IgD-negative memory B cell (primary cell): Measurements from ENCODE around the gene PDZRN3. TPM values are rescaled to one million over a fixed set of nuclear protein-coding genes. Genes with fewer than 3 reads are reported as not detected.

ENCODE experiments used
- H3K27ac Mint-ChIP-seq, 3 donors: one replicate each; pipeline ENCODE4 v1.8.0; 2020 to 2022; ENCODE audit warnings: mild to moderate bottlenecking in 3 of 3, mixed read lengths in 3 of 3, moderate library complexity in 1 of 3
- H3K27me3 Mint-ChIP-seq: one replicate; pipeline ENCODE4 v1.8.0; 2021; ENCODE audit warnings: mixed read lengths
- H3K36me3 Mint-ChIP-seq: one replicate; pipeline ENCODE4 v1.8.0; 2020; ENCODE audit warnings: mild to moderate bottlenecking, mixed read lengths
- H3K4me1 Mint-ChIP-seq, 3 donors: one replicate each; pipeline ENCODE4 v1.8.0; 2020 to 2022; ENCODE audit warnings: mixed read lengths in 3 of 3, mild to moderate bottlenecking in 1 of 3
- H3K4me3 Mint-ChIP-seq, 4 donors: one replicate each; pipeline ENCODE4 v1.8.0; 2020 to 2022; ENCODE audit warnings: mild to moderate bottlenecking in 4 of 4, mixed read lengths in 4 of 4, moderate library complexity in 3 of 4
- H3K9me3 Mint-ChIP-seq, 3 donors: one replicate each; pipeline ENCODE4 v1.8.0; 2020 to 2021; ENCODE audit warnings: mixed read lengths in 3 of 3, mild to moderate bottlenecking in 1 of 3
- polyA plus RNA-seq: library from polyadenylated mRNA; unstranded; fragments of 300-500 nt; fragmentation: Illumina TruSeq; gene quantifications from one replicate; pipeline ENCODE4 v1.2.3, GENCODE V29; 2021

PDZRN3 gene
- polyA plus RNA-seq, 1 donor from 2014 or later: not detected

DNA sequence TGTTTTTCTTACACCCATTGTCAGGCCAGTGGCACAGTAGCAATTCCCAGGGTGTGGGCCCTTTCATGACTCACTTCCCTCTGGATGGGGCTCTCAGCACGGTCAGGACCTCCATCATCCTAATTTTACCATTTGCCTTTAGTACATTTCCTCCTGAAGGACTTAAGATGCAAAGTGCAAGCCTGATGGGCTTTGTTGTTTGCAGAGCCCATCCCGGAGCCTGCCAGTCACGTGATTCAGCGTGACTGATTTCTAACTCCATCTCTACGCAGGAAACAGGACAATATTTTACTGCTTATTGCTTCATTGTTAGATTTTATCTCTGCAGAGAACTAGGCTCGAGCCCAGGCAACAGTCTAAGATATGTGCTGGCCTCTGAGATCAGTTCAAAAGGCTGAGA is 223.7 kb downstream of the PDZRN3 start:
- no peak overlapping the region for H3K27ac Mint-ChIP-seq
- peak overlapping the region in 1 of 4 donors; percentile 42 for H3K4me3 Mint-ChIP-seq
- peaks cover 0 to 5% (median 0%) of the 10 kb centered on the region in 3 donors for H3K9me3 Mint-ChIP-seq
- H3K27me3 Mint-ChIP-seq: peaks cover 1% of the 10 kb centered on the region
- H3K4me1 Mint-ChIP-seq: no peaks in the 10 kb centered on the region
- H3K36me3 Mint-ChIP-seq: peaks cover 3% of the 10 kb centered on the region

DNA sequence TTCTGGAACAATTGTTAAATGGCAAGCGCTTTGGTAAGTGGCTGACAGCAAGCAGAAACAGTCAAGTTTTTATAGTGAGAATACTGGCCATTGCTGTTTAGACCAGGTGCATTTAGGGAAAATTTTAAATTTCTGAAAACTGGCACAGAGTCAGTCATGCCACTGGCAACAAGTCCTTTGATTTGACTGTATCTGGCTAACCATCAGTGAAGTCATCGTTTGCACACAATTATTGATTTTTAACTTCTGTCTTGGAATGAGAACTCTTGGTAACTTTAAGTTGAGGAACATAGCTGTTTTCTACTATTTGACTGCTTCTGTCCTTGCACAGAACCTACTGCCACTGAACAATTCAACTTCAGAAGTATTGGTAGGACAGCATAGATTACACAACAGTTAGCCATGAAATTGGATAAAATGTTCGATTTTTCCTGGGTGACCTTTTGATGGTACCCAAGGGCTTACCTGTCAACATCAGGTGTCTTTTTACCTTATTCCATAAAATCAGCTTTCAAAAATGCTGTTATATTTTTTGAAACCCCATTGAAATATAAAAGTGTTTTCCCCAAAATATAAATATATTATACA is 225.0 kb downstream of the PDZRN3 start:
- peaks cover 3% of the 10 kb centered on the region for H3K36me3 Mint-ChIP-seq
- no peaks in the 10 kb centered on the region for H3K4me1 Mint-ChIP-seq
- H3K27me3 Mint-ChIP-seq: peaks cover 1% of the 10 kb centered on the region
- H3K27ac Mint-ChIP-seq: no peak overlapping the region
- peaks cover 0 to 5% (median 0%) of the 10 kb centered on the region in 3 donors for H3K9me3 Mint-ChIP-seq
- no peak overlapping the region for H3K4me3 Mint-ChIP-seq

DNA sequence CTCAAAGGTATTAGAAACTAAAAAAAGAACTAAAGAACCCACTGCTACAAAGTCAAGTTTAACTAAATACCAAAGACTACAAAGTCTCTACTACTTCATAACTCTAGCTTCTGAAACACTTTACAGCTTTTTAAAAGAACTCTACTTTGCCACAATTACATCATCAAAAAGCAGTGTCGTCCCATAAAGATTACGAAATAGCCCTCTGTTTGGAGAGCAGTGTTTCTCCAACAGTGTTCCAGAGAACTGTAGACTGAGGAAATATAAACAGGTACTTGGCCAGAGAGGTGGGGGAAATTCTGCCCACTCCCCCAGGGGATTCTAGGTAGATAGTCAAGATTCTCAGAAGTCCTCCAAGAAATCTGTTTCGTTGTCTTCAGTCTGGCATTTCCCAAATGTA is 225.6 kb downstream of the PDZRN3 start:
- Mint-ChIP-seq H3K27me3 (no peaks in the 10 kb centered on the region), H3K9me3 (peaks cover 0 to 3% (median 0%) of the 10 kb centered on the region in 3 donors), H3K36me3 (peaks cover 3% of the 10 kb centered on the region), H3K4me1 (no peaks in the 10 kb centered on the region), H3K4me3 (no peak overlapping the region), H3K27ac (no peak overlapping the region)

DNA sequence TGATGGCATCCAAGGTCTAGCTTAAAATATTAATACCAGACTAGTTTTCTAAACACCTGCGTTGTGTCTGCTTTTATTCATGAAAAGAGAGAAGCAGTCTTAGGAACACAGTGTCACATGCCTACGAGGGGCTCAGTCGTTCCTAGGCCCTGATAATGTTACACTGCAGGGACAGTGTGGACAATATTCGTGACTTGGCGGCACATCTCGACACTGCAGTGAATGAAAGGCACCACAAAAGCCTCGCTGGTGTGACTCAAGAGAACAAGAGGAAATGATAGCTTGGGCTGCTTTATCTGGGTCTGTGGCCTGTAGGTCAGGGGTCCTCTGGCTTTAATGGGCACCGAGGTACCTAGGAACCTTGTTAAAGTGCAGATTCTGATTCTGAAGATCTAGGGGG is 226.7 kb downstream of the PDZRN3 start:
- H3K4me1 Mint-ChIP-seq: no peaks in the 10 kb centered on the region
- no peaks in the 10 kb centered on the region for H3K27me3 Mint-ChIP-seq
- H3K9me3 Mint-ChIP-seq: peaks cover 0 to under 1% (median 0%) of the 10 kb centered on the region in 3 donors
- no peak overlapping the region for H3K4me3 Mint-ChIP-seq
- peaks cover 3% of the 10 kb centered on the region for H3K36me3 Mint-ChIP-seq
- no peak overlapping the region for H3K27ac Mint-ChIP-seq

DNA sequence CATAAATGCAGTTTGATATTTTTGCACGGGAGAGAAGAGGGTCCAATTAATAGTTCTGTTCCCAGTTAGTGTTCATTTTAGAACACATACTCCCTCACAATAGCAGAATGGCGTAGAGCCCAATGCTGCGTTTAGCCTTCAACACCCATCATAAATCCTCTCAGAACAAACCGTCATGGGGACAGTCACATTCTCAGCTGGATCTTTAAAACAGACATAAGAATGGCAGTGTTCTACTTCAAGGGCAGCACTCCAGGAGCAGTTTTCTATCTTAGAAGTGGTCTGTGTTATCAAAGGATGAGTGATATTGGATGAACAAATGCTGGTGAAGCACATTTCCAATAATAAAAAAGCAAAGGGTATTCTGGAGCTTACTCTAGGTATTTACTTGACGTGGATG is 230.5 kb downstream of the PDZRN3 start:
- Mint-ChIP-seq H3K4me3 (no peak overlapping the region), H3K27ac (no peak overlapping the region), H3K4me1 (no peaks in the 10 kb centered on the region), H3K36me3 (no peaks in the 10 kb centered on the region), H3K27me3 (no peaks in the 10 kb centered on the region), H3K9me3 (peaks cover 0 to 3% (median 0%) of the 10 kb centered on the region in 3 donors)

DNA sequence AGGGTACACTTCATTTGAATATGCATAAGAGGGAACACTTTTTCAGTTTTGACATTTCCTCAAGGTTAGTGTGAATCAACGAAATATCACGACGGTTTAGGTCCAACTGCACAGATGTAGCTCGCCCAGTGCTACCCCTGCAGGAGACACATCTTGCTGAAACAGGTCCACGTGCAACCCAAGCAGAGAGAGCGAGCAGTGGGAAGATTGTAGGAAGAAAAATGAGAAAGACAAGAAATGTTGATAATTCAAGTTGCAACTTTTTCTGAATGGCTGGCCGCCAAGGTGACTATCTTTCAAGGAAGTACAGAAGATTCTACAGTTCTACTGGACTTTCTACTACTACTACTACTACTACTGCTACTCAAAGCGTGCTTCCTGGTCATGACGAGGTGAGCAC is 231.7 kb downstream of the PDZRN3 start:
- Mint-ChIP-seq H3K4me1 (no peaks in the 10 kb centered on the region), H3K36me3 (no peaks in the 10 kb centered on the region), H3K4me3 (no peak overlapping the region), H3K27me3 (no peaks in the 10 kb centered on the region), H3K9me3 (peaks cover 0 to 3% (median 0%) of the 10 kb centered on the region in 3 donors), H3K27ac (no peak overlapping the region)

DNA sequence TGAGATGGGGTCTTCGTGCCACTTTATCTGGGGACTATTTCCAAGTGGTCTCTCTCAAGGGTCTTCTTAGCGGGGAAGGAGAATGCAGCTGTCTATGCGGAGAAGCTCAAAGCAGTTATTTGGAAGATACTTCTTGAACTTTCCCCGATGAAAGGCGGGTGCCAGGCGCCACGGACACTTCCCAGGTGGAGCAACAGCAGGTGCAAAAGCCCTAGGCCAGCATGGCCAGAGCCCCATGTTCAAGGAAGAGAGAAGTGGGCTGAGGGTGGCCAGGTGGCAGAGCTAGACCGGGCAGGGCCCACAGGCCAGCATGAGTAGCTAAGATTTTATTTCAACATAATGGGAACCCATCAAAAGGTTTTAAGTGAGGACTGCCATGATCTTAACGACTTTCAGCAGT is 232.8 kb downstream of the PDZRN3 start:
- H3K4me1 Mint-ChIP-seq: no peaks in the 10 kb centered on the region
- H3K36me3 Mint-ChIP-seq: no peaks in the 10 kb centered on the region
- H3K4me3 Mint-ChIP-seq: no peak overlapping the region
- H3K27me3 Mint-ChIP-seq: no peaks in the 10 kb centered on the region
- H3K9me3 Mint-ChIP-seq: peaks cover 0 to 3% (median 0%) of the 10 kb centered on the region in 3 donors
- no peak overlapping the region for H3K27ac Mint-ChIP-seq

DNA sequence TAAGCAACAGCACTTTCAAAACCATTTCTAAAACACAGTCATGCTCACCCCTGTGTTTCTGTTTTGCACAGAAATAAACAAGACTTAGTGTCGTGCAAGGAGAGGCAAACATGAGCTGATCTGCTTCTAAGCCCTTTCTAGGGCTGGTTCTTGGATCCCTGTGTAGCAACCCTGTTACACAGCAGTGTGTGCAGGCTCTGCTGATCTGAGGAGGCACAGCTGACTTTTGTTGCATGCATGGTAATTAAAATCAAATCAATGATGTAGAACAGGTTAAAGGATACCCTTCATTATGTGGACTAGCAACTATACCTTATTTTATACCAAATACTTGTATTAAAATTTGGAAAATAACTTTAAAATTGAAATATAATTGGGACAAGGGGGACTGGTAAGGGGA is 234.8 kb downstream of the PDZRN3 start:
- peaks cover 0 to 3% (median 0%) of the 10 kb centered on the region in 3 donors for H3K9me3 Mint-ChIP-seq
- H3K27ac Mint-ChIP-seq: no peak overlapping the region
- no peaks in the 10 kb centered on the region for H3K4me1 Mint-ChIP-seq
- no peak overlapping the region for H3K4me3 Mint-ChIP-seq
- H3K27me3 Mint-ChIP-seq: no peaks in the 10 kb centered on the region
- no peaks in the 10 kb centered on the region for H3K36me3 Mint-ChIP-seq

DNA sequence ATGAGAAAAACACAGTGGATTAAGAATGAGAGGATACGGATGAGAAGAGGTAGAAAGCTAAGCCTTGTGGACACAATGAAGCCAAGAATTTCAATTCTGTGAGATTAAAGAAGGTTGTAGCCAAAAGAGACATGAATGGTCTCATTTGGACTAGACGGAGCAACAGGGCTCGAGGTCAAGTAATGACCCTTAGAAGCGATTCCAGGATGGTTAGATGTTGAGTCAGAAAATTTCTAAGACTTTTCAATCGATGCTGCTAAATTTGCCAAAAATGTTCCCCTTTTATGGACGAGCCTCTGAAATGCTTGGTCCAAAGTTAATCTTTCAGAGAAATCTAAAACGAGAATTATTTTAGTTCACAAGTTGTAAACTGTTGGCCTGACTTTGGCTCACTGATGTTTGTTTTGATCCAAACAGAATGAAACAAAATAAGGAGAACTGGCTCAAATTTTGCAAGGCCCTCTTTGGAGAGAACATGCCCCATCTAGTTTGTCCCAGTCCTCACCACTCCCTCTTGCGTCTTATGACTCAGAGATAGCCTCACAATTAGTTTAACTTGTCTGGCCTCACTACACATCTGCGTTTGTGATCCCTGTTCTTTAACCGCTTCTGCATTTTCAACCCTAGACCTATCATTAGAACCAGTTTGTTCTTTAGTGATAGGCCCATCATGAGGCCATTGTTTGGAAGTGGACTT is 235.5 kb downstream of the PDZRN3 start:
- Mint-ChIP-seq H3K27me3 (no peaks in the 10 kb centered on the region), H3K36me3 (no peaks in the 10 kb centered on the region), H3K4me3 (no peak overlapping the region), H3K4me1 (no peaks in the 10 kb centered on the region), H3K9me3 (peaks cover 0 to 3% (median 2%) of the 10 kb centered on the region in 3 donors), H3K27ac (no peak overlapping the region)

DNA sequence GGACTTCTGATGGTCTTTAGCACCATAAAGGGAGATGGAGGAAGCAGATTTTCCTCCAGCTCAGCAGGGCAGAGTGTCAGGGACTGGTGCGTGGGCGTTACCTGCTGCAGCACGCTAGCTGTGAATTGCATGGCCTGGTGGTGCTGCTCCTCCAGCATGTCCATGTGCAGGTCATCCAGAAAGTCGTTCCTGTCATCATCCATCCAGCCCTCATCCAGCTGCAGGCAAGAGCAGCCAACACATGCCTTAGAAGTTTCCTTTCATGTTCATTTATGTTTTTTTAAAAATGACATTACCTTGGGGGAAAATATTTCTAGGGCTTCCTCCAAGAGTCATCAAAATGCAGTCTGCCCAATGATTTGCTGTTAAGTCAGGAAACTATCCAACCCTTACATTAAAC is 239.2 kb downstream of the PDZRN3 start:
- no peak overlapping the region for H3K27ac Mint-ChIP-seq
- peaks cover 2 to 8% (median 3%) of the 10 kb centered on the region in 3 donors for H3K9me3 Mint-ChIP-seq
- no peak overlapping the region for H3K4me3 Mint-ChIP-seq
- no peaks in the 10 kb centered on the region for H3K27me3 Mint-ChIP-seq
- no peaks in the 10 kb centered on the region for H3K4me1 Mint-ChIP-seq
- H3K36me3 Mint-ChIP-seq: no peaks in the 10 kb centered on the region

DNA sequence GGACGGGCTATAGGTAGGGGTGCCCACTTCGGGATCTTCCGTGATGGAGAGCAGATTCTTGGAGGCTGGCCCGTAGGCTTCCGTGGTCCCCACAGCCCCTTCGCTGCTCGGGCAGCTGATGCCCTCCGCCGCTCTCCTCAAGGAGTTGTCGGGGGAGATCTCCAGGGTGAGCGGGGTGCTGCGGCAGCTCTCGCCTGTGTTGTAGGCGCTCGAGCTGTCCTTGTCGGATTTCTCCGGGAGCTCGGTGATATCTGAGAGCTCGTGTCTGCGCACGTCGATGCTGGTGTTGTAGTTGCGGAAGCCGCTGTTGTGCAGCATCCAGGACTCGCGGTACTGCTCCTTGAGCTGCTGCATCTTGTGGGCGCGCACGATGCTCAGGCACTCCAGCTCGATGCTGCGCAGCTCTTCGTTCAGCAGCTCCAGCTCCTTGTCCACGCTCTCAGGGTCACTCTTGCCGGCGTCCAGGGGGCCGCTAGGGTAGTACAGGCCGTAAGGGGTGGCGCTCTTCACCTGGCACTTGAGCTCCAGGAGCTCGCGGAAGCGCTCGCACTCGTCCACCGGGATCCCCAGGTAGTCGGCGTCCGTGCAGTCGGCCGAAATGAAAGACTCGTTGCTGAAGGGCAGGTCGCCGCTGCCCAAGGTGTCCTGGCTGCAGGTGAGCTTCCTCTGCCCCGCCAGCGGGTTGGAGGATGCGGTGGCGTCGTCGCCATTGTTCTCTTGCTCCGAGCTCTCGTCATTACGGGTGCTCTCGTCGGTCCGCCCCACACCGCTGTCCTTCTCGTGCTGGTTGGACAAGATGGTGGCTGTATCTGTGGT is 240.4 kb downstream of the PDZRN3 start:
- Mint-ChIP-seq H3K9me3 (peaks cover 2 to 8% (median 3%) of the 10 kb centered on the region in 3 donors), H3K36me3 (no peaks in the 10 kb centered on the region), H3K27ac (no peak overlapping the region), H3K4me3 (no peak overlapping the region), H3K4me1 (no peaks in the 10 kb centered on the region), H3K27me3 (no peaks in the 10 kb centered on the region)

DNA sequence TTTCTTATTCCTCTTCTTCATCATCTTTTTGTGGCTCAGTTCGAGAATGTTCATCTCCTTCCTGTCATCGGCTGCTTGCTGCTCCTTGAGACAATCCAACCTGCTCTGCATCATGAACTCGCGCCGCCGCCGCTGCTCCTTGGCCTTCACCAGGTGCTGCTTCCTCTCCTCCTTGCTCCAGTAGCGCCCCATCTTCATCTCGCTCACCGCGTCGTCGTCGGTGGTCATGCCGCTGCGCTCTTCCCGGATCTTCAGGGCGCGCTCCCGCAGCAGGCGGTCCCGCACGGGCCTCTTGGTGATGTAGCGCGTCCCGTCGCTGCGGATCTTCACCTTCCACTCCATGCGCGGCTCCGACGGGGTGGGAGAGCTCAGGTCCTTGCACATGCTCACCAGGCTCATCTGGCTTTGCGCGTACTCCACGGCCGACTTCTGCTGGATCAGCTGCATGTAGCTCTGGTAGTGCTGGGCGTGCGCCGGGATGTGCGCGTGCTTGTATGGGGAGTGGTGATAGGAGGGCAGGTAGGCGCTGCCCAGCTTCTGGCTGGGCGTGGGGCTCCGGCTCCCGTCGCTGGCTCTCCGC is 241.2 kb downstream of the PDZRN3 start:
- Mint-ChIP-seq H3K9me3 (peaks cover 2 to 8% (median 3%) of the 10 kb centered on the region in 3 donors), H3K4me1 (no peaks in the 10 kb centered on the region), H3K27ac (no peak overlapping the region), H3K27me3 (no peaks in the 10 kb centered on the region), H3K4me3 (no peak overlapping the region), H3K36me3 (no peaks in the 10 kb centered on the region)

DNA sequence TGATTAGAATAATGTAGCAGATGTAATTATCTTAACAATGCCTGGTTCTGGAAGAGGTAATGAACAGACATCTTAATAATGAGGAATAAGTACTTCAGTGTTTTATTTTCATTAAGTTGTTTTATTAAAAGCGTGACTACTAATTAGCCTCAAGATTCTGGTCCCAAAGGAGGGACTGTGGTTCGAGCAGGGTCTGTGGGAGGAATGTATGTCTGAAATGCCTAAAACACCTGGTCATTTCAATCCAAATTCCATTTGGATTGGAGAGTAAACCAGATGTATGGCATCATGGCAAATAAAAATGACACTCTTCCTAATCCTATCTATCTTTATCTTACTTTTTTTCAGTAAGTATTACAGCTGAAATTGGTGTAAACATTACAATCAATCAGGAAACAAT is 243.2 kb downstream of the PDZRN3 start:
- no peak overlapping the region for H3K4me3 Mint-ChIP-seq
- H3K9me3 Mint-ChIP-seq: peaks cover 2 to 8% (median 3%) of the 10 kb centered on the region in 3 donors
- H3K4me1 Mint-ChIP-seq: no peaks in the 10 kb centered on the region
- no peaks in the 10 kb centered on the region for H3K27me3 Mint-ChIP-seq
- H3K36me3 Mint-ChIP-seq: no peaks in the 10 kb centered on the region
- no peak overlapping the region for H3K27ac Mint-ChIP-seq

DNA sequence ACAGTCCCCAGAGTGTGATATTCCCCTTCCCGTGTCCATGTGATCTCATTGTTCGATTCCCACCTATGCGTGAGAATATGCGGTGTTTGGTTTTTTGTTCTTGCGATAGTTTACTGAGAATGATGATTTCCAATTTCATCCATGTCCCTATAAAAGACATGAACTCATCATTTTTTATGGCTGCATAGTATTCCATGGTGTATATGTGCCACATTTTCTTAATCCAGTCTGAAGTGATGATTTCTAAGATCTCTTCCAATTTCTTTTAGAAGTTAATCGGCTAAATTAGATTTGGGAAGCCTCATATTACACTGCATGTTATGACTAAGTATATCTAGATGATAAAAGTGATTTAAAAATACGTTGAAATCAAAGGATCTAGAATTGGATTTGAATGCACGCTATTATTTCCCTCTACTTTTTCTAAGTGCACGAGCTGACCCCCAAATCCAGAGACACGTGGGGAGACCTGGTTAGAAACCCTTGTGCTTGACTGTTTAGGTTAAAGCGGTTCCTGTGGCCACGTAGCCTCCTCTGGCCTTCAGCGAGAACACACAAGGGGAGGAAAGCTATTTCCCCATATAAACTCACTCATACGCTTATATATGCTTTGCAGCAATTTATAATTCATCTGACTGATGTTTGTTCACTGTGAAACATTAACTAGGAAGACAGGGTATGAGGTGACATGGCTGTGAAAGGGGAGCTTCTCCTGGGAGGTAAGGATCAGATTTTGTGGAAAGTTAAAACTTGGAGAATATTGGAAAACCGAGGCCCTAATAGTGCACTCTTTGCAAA is 243.8 kb downstream of the PDZRN3 start:
- Mint-ChIP-seq H3K9me3 (peaks cover 2 to 8% (median 3%) of the 10 kb centered on the region in 3 donors), H3K27ac (no peak overlapping the region), H3K27me3 (no peaks in the 10 kb centered on the region), H3K4me1 (no peaks in the 10 kb centered on the region), H3K4me3 (no peak overlapping the region), H3K36me3 (no peaks in the 10 kb centered on the region)
